ENCODE measurements around the gene POLR2F. TPM values are rescaled to one million over a fixed set of nuclear protein-coding genes. Genes with fewer than 3 reads are reported as not detected.
"Not testable (repeated sequence)": the region's sequence is repeated elsewhere in the genome, so short reads cannot be mapped to it uniquely, and the experiment has no call there.

The POLR2F gene
- total RNA-seq, 1 donor from 2014 or later: 68.3 TPM

DNA sequence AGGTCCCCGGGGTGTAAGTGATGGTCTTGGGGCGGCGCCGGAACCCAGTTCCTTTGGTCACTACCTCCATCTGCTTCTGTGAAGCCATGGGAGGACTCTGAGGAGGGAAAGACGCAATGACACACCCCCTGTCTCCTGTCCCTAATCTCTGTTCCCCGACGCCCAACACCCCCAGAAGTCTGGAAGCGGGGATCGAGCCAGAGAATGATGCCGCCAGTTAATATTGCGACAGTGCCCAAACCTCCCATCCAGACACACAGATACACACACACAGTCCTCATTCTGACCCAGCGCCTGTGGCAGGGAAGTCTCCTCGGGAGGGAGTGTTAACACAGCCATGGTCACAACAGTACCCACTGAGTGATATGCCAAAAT, 450 bp upstream of the POLR2F start:
- TF ChIP-seq, protein P1, sequence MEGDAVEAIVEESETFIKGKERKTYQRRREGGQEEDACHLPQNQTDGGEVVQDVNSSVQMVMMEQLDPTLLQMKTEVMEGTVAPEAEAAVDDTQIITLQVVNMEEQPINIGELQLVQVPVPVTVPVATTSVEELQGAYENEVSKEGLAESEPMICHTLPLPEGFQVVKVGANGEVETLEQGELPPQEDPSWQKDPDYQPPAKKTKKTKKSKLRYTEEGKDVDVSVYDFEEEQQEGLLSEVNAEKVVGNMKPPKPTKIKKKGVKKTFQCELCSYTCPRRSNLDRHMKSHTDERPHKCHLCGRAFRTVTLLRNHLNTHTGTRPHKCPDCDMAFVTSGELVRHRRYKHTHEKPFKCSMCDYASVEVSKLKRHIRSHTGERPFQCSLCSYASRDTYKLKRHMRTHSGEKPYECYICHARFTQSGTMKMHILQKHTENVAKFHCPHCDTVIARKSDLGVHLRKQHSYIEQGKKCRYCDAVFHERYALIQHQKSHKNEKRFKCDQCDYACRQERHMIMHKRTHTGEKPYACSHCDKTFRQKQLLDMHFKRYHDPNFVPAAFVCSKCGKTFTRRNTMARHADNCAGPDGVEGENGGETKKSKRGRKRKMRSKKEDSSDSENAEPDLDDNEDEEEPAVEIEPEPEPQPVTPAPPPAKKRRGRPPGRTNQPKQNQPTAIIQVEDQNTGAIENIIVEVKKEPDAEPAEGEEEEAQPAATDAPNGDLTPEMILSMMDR (IDR thresholded peaks at IDR 0.05; ENCODE audit: partially characterized antibody, unreplicated experiment): no peak
- Mint-ChIP-seq H3K9me3 (ENCODE audit: unreplicated experiment) (peaks cover 7% of the 10 kb centered on the region), H3K36me3 (ENCODE audit: unreplicated experiment) (no peaks in the 10 kb centered on the region), H3K4me1 (ENCODE audit: low read depth, unreplicated experiment) (peaks cover 8% of the 10 kb centered on the region), H3K27ac (ENCODE audit: unreplicated experiment) (peak overlapping the region; percentile 13), H3K27me3 (ENCODE audit: unreplicated experiment) (peaks cover 1% of the 10 kb centered on the region), H3K4me3 (ENCODE audit: unreplicated experiment) (peak overlapping the region; percentile 99)
- DNase-seq: no peak

DNA sequence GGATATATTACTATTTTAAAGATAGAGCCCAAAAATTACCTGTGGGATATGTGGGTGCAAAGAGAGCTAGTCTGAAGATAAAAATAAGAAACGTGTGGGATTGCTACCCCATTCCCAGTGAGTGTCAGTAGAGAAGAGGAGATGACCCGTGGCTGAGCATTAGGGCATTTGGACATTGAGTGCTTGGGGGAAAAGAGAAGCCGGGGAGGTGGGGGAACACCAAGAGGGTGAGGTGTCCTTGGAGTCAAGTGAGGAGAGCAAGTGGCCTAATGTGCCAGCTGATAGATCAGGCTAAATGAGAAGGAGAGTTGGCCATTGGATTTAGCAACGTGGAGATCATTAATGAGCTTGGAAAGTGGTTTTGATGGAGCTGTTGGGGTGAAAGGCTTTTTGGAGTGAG, 1.2 kb downstream of the POLR2F start:
- H3K4me3 Mint-ChIP-seq (ENCODE audit: unreplicated experiment): peak overlapping the region; percentile 99
- peaks cover 1% of the 10 kb centered on the region for H3K27me3 Mint-ChIP-seq (ENCODE audit: unreplicated experiment)
- no peak overlapping the region for H3K27ac Mint-ChIP-seq (ENCODE audit: unreplicated experiment)

DNA sequence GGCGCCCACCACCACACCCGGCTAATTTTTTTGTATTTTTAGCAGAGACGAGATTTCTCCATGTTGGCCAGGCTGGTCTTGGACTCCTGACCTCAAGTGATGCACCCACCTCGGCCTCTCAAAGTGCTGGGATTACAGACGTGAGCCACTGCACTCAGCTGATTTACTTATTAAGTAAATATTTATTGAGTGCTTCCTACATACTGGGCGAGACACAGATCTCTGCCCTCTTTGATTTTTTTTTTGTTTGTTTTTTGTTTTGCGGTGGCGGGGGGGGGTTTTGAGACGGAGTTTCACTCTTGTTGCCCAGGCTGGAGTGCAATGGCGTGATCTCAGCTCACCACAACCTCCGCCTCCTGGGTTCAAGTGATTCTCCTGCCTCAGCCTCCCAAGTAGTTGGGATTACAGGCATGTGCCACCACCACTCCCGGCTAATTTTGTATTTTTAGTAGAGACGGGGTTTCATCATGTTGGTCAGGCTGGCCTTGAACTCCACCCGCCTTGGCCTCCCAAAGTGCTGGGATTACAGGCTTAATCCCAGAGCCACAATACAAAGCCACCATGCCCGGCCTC, 2.4 kb downstream of the POLR2F start:
- not testable (repeated sequence) for DNase-seq; H3K27me3 Mint-ChIP-seq (ENCODE audit: unreplicated experiment); H3K36me3 Mint-ChIP-seq (ENCODE audit: unreplicated experiment); H3K4me3 Mint-ChIP-seq (ENCODE audit: unreplicated experiment); H3K4me1 Mint-ChIP-seq (ENCODE audit: low read depth, unreplicated experiment); H3K27ac Mint-ChIP-seq (ENCODE audit: unreplicated experiment)
- H3K9me3 Mint-ChIP-seq (ENCODE audit: unreplicated experiment): peaks cover 12% of the 10 kb centered on the region

More for the DNA sequence above, 1.2 kb downstream of the POLR2F start:
- Mint-ChIP-seq H3K4me1 (ENCODE audit: low read depth, unreplicated experiment) (peaks cover 8% of the 10 kb centered on the region), H3K36me3 (ENCODE audit: unreplicated experiment) (peaks cover 5% of the 10 kb centered on the region), H3K9me3 (ENCODE audit: unreplicated experiment) (peaks cover 12% of the 10 kb centered on the region)
- TF ChIP-seq, protein P1 (IDR thresholded peaks at IDR 0.05; ENCODE audit: partially characterized antibody, unreplicated experiment): no peak
- no peak for DNase-seq

DNA sequence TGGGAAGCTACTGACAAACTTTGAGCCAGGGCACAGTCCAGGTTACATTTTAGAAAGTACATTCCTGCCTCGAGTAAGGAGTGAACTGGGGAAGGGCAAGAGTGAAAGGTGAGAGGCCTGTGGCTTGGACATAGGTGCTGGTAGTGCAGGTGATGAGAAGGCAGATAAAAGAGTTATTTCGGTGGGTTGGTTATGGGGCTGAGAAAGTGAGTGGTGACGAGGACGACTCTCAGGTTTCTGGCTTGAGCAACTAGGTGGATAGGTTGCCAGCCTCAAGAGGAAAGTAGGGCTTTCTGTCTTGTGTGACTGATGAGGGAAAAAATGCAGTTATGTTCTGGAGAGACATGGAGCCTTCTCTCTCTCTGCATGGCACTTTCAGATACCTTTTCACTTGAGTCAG, 3.7 kb downstream of the POLR2F start:
- Mint-ChIP-seq H3K4me3 (ENCODE audit: unreplicated experiment) (no peak overlapping the region), H3K27me3 (ENCODE audit: unreplicated experiment) (peaks cover 1% of the 10 kb centered on the region), H3K9me3 (ENCODE audit: unreplicated experiment) (peaks cover 11% of the 10 kb centered on the region), H3K27ac (ENCODE audit: unreplicated experiment) (no peak overlapping the region), H3K4me1 (ENCODE audit: low read depth, unreplicated experiment) (peaks cover 8% of the 10 kb centered on the region), H3K36me3 (ENCODE audit: unreplicated experiment) (peaks cover 6% of the 10 kb centered on the region)
- TF ChIP-seq, protein P1 (IDR thresholded peaks at IDR 0.05; ENCODE audit: partially characterized antibody, unreplicated experiment): no peak
- no peak for DNase-seq

DNA sequence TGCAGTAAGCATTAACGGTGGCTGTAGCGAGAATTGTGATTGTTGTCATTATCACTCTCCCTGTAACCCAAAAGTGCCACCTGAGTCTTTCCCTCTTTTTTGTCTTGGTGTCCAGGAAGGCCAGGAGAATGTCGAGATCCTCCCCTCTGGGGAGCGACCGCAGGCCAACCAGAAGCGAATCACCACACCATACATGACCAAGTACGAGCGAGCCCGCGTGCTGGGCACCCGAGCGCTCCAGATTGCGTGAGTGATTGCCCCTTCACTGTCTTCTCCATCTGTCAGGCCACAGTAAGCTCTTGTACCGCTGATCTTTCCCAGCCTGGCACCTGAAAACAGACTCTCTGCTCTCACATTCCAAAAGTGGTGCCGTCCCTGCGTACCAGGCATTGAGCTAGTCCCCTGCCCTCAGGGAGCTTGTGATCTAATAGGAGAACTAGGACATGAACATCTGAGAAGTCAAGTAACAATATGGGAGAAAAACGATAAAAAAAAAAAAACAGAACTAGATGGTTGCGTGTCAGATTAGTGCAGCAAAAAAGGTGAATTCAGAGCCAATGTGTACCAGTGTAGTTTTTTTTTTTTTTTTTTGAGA, 5.8 kb downstream of the POLR2F start:
- no peak overlapping the region for H3K27ac Mint-ChIP-seq (ENCODE audit: unreplicated experiment)
- H3K4me1 Mint-ChIP-seq (ENCODE audit: low read depth, unreplicated experiment): peaks cover 6% of the 10 kb centered on the region
- no peak overlapping the region for H3K4me3 Mint-ChIP-seq (ENCODE audit: unreplicated experiment)
- no peak for DNase-seq
- H3K9me3 Mint-ChIP-seq (ENCODE audit: unreplicated experiment): peaks cover 10% of the 10 kb centered on the region
- peaks cover 6% of the 10 kb centered on the region for H3K36me3 Mint-ChIP-seq (ENCODE audit: unreplicated experiment)
- TF ChIP-seq, protein P1 (IDR thresholded peaks at IDR 0.05; ENCODE audit: partially characterized antibody, unreplicated experiment): no peak
- peaks cover 1% of the 10 kb centered on the region for H3K27me3 Mint-ChIP-seq (ENCODE audit: unreplicated experiment)
